ENCODE results near the gene GDF10.

GRCh38 chr10:47326927-47327330, 26.9 kb downstream of the GDF10 start:
- TF ChIP-seq, protein P1, sequence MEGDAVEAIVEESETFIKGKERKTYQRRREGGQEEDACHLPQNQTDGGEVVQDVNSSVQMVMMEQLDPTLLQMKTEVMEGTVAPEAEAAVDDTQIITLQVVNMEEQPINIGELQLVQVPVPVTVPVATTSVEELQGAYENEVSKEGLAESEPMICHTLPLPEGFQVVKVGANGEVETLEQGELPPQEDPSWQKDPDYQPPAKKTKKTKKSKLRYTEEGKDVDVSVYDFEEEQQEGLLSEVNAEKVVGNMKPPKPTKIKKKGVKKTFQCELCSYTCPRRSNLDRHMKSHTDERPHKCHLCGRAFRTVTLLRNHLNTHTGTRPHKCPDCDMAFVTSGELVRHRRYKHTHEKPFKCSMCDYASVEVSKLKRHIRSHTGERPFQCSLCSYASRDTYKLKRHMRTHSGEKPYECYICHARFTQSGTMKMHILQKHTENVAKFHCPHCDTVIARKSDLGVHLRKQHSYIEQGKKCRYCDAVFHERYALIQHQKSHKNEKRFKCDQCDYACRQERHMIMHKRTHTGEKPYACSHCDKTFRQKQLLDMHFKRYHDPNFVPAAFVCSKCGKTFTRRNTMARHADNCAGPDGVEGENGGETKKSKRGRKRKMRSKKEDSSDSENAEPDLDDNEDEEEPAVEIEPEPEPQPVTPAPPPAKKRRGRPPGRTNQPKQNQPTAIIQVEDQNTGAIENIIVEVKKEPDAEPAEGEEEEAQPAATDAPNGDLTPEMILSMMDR (tag by site-specific recombination; IDR thresholded peaks at IDR 0.05): no peak
- no peak for TF ChIP-seq ZNF184 (tag by site-specific recombination; IDR thresholded peaks at IDR 0.05)
- TF ChIP-seq KLF9 (tag by site-specific recombination; IDR thresholded peaks at IDR 0.05; ENCODE audit: low read depth): no peak
- no peak for TF ChIP-seq ZNF777 (tag by site-specific recombination; IDR thresholded peaks at IDR 0.05; ENCODE audit: borderline replicate concordance)
- no peak for TF ChIP-seq ZNF776 (tag by site-specific recombination; IDR thresholded peaks at IDR 0.05; ENCODE audit: borderline replicate concordance)
- no peak for TF ChIP-seq ZNF548 (tag by site-specific recombination; IDR thresholded peaks at IDR 0.05)
